Neuronal stem cell (in vitro differentiated cells): ENCODE results near the gene C10orf53.
A peak's percentile ranks its signal among the peaks of the same experiment; 100 is the strongest.

Experiments
- DNase-seq: peaks from one replicate; pipeline ENCODE4 v3.0.0-alpha.2; 2013; ENCODE audit warnings: low spot score
- H2AFZ ChIP-seq: one replicate; pipeline ENCODE4 v1.6.1; 2013; ENCODE audit warnings: mild to moderate bottlenecking, low read length, inconsistent platforms
- H2AK5ac ChIP-seq: 2 replicates; pipeline ENCODE4 v1.6.1; 2013; ENCODE audit warnings: low read depth, mild to moderate bottlenecking, inconsistent platforms, low read length, moderate library complexity, mixed read lengths
- H2BK120ac ChIP-seq: 2 replicates; pipeline ENCODE4 v1.6.1; 2013; ENCODE audit warnings: low read depth, mild to moderate bottlenecking, inconsistent platforms, low read length, moderate library complexity, mixed read lengths
- H2BK12ac ChIP-seq: one replicate; pipeline ENCODE4 v1.6.1; 2013; ENCODE audit warnings: low read length, inconsistent platforms
- H2BK15ac ChIP-seq: 2 replicates; pipeline ENCODE4 v1.6.1; 2013; ENCODE audit warnings: mild to moderate bottlenecking, low read length, inconsistent platforms, mixed read lengths
- H2BK5ac ChIP-seq: one replicate; pipeline ENCODE4 v1.6.1; 2013; ENCODE audit warnings: inconsistent platforms, mild to moderate bottlenecking, low read length, moderate library complexity
- H3K14ac ChIP-seq: one replicate; pipeline ENCODE4 v1.6.1; 2013; ENCODE audit warnings: low read length, inconsistent platforms
- H3K18ac ChIP-seq: 2 replicates; pipeline ENCODE4 v1.6.1; 2013; ENCODE audit warnings: low read length, inconsistent platforms
- H3K23ac ChIP-seq: 2 replicates; pipeline ENCODE4 v1.6.1; 2013; ENCODE audit warnings: low read depth, mild to moderate bottlenecking, mixed read lengths, low read length, inconsistent platforms; ENCODE audit not compliant: poor library complexity
- H3K27ac ChIP-seq: replicated peaks from 3 replicates; pipeline ENCODE4 v1.5.1; 2013; ENCODE audit warnings: low read length, inconsistent platforms
- H3K27me3 ChIP-seq, 3 experiments: 2 replicates each; pipeline ENCODE4 v1.6.1; 2013; ENCODE audit warnings: low read length in 3 of 3, mild to moderate bottlenecking in 2 of 3, inconsistent platforms in 1 of 3, low read depth in 1 of 3, mixed read lengths in 1 of 3, moderate library complexity in 1 of 3; ENCODE audit not compliant: control insufficient read depth in 3 of 3, insufficient read depth in 3 of 3
- H3K36me3 ChIP-seq, 2 donors: replicated peaks in 1 of 2; 2 replicates each; pipeline ENCODE4 v1.6.1; 2013; ENCODE audit warnings: low read length in 2 of 2; ENCODE audit not compliant: control insufficient read depth in 2 of 2, insufficient read depth in 2 of 2
- H3K4ac ChIP-seq: 2 replicates; pipeline ENCODE4 v1.6.1; 2013; ENCODE audit warnings: inconsistent platforms, mild to moderate bottlenecking, low read length, moderate library complexity
- H3K4me1 ChIP-seq, 2 donors: 1 replicate in 1 of 2; 2 replicates in 1 of 2; pipeline ENCODE4 v1.6.1; 2013; ENCODE audit warnings: low read length in 2 of 2, low read depth in 1 of 2; ENCODE audit not compliant: control insufficient read depth in 2 of 2, insufficient read depth in 1 of 2
- H3K4me2 ChIP-seq: one replicate; pipeline ENCODE4 v1.6.1; 2013; ENCODE audit warnings: mild to moderate bottlenecking, low read length, inconsistent platforms; ENCODE audit not compliant: insufficient read depth, poor library complexity, severe bottlenecking
- H3K4me3 ChIP-seq, 2 donors: 2 replicates each; pipeline ENCODE4 v1.5.1; 2013; ENCODE audit warnings: low read length in 2 of 2, mild to moderate bottlenecking in 2 of 2, inconsistent platforms in 1 of 2, moderate library complexity in 1 of 2
- H3K79me1 ChIP-seq: one replicate; pipeline ENCODE4 v1.6.1; 2013; ENCODE audit warnings: low read depth, mild to moderate bottlenecking, inconsistent platforms, low read length, moderate library complexity
- H3K9ac ChIP-seq: one replicate; pipeline ENCODE4 v1.6.1; 2013; ENCODE audit warnings: mild to moderate bottlenecking, low read depth, low read length, inconsistent platforms; ENCODE audit not compliant: poor library complexity
- H3K9me3 ChIP-seq, 2 donors: replicated peaks in 1 of 2; 2 replicates each; pipeline versions ENCODE3 to v1.6.1; 2013; ENCODE audit warnings: low read length in 2 of 2, mild to moderate bottlenecking in 2 of 2, inconsistent platforms in 1 of 2, low read depth in 1 of 2, mixed read lengths in 1 of 2, moderate library complexity in 1 of 2; ENCODE audit not compliant: control insufficient read depth in 2 of 2, insufficient read depth in 1 of 2
- H4K8ac ChIP-seq: one replicate; pipeline ENCODE4 v1.6.1; 2013; ENCODE audit warnings: low read depth, mild to moderate bottlenecking, inconsistent platforms, low read length, moderate library complexity
- H4K91ac ChIP-seq: one replicate; pipeline ENCODE4 v1.6.1; 2013; ENCODE audit warnings: low read length, low read depth, mild to moderate bottlenecking, inconsistent platforms; ENCODE audit not compliant: poor library complexity
- WGBS, 2 donors: extraction: QIAGEN DNeasy Blood & Tissue Kit; methylation state at CpG; one replicate each; pipeline ENCODE4 v1.1.7; 2013; ENCODE audit warnings: missing lambda C conversion rate in 2 of 2, mixed read lengths in 1 of 2; ENCODE audit not compliant: insufficient read length in 2 of 2, insufficient replicate concordance in 1 of 2; ENCODE audit errors: extremely low coverage in 2 of 2; 5-methylcytosine and 5-hydroxymethylcytosine counted together

C10orf53 gene

DNA sequence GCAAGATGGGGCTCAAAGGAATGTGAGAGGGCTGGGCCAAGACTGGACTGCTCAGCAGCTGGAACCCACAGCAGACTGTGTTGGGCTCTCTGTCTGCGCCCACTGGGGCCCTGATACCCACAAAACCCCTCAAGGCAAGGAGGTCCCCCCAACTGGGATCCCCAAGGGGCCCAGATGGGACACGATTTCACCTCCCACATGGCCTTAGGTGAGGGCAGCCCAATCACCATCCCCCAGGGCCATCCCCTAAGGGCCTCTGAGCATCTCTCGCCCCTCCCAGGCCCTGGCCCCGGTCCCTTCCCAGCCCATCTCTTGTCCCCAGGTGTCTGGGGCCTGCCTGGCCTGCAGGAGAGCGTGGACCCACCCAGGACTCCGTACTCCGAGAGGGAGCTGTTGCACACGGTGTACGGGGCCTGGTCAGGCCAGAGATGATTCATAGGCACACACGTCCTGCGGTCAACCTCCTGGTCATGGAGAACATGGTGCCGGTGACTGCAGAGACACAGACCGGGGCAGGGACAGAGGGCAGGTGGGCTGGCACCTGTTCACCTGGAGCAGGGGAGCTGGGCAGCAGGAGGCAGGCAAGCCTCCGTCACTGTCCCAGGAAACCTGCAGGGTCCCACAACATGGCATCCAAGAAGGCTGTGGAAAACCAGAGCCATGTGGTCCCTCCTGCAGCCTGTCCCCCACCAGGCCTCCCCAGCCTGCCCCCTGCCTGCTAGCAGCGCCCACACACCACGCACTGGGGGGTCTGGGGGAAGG is 61.1 kb downstream of the C10orf53 start:
- no peak overlapping the region for H3K4ac ChIP-seq
- no CpG with 5 or more reads among the region's 16 CpGs for WGBS, 2 donors
- H2BK120ac ChIP-seq, result no peak overlapping the region
- peaks cover 0 to 2% (median 0%) of the 10 kb centered on the region in 3 experiments for H3K27me3 ChIP-seq
- peak overlapping the region; percentile 6 for H4K91ac ChIP-seq
- H2AFZ ChIP-seq, result no peak overlapping the region
- no peak overlapping the region for H3K4me2 ChIP-seq
- peaks cover 0 to 5% of the 10 kb centered on the region in 2 donors for H3K9me3 ChIP-seq
- no peak for DNase-seq
- H2BK5ac ChIP-seq, result no peak overlapping the region
- peak overlapping the region; percentile 77 for H3K18ac ChIP-seq
- peaks cover 4% of the 10 kb centered on the region for H3K79me1 ChIP-seq
- H3K4me3 ChIP-seq, result no peak overlapping the region
- no peak overlapping the region for H2AK5ac ChIP-seq
- H3K9ac ChIP-seq, result no peak overlapping the region
- H3K4me1 ChIP-seq, result no peaks in the 10 kb centered on the region
- no peak overlapping the region for H2BK12ac ChIP-seq
- H3K27ac ChIP-seq, result no peak overlapping the region
- H4K8ac ChIP-seq, result no peak overlapping the region
- no peak overlapping the region for H3K14ac ChIP-seq
- H2BK15ac ChIP-seq, result no peak overlapping the region
- H3K23ac ChIP-seq, result no peak overlapping the region
- H3K36me3 ChIP-seq, result no peaks in the 10 kb centered on the region

DNA sequence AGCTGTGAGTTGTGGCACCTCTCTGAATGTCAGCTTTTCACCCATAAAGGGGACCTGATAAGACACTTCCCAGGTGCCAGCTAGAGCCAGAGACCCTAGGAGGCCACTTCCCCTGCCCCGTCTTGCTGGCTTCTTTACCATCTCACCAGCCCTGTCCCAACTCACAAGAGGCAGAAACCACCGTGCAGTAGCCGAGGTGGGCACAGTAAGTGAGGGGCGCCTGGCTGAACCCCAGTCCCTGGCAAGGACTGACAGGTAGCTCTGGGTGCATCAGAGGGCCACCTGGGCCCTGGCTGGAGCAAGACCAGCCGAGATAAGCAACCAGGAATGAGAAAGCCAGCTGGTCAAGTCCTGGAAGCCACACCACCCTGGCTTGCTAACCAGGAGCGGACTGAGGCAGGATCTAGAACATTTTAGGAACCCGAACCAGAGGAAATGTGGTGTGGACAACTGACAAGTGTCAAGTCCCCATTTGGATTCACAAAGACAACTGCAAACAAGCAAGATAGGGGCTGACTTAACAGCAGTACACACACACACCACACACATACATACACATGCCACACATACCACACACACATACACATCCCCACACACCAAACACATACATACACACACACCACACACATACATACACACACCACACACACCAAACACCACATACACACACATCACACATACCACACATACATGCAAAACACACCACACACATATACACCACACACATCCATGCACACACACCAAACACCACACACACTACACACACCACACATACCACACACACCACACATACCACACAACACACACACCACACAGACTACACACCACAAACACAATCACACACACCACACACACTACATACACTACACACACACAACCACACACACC is 61.9 kb downstream of the C10orf53 start:
- Histone ChIP-seq H2BK15ac (no peak overlapping the region), H3K27me3 (peaks cover 0 to 2% (median 0%) of the 10 kb centered on the region in 3 experiments), H2AK5ac (no peak overlapping the region), H3K9ac (peak overlapping the region; percentile 63), H3K18ac (no peak overlapping the region), H2BK5ac (no peak overlapping the region), H2BK120ac (no peak overlapping the region), H3K9me3 (peaks cover 0 to 5% of the 10 kb centered on the region in 2 donors), H4K8ac (no peak overlapping the region), H3K14ac (no peak overlapping the region), H3K4me3 (peak overlapping the region in 1 of 2 donors; percentile 68), H4K91ac (no peak overlapping the region), H2BK12ac (no peak overlapping the region), H3K79me1 (peaks cover 4% of the 10 kb centered on the region), H2AFZ (no peak overlapping the region), H3K4me2 (no peak overlapping the region), H3K23ac (no peak overlapping the region), H3K4ac (peak overlapping the region; percentile 90), H3K36me3 (peaks cover 0 to under 1% of the 10 kb centered on the region in 2 donors), H3K27ac (no peak overlapping the region), H3K4me1 (no peaks in the 10 kb centered on the region)
- DNase-seq, result no peak
- WGBS, 2 donors, result no CpG with 5 or more reads among the region's 7 CpGs

DNA sequence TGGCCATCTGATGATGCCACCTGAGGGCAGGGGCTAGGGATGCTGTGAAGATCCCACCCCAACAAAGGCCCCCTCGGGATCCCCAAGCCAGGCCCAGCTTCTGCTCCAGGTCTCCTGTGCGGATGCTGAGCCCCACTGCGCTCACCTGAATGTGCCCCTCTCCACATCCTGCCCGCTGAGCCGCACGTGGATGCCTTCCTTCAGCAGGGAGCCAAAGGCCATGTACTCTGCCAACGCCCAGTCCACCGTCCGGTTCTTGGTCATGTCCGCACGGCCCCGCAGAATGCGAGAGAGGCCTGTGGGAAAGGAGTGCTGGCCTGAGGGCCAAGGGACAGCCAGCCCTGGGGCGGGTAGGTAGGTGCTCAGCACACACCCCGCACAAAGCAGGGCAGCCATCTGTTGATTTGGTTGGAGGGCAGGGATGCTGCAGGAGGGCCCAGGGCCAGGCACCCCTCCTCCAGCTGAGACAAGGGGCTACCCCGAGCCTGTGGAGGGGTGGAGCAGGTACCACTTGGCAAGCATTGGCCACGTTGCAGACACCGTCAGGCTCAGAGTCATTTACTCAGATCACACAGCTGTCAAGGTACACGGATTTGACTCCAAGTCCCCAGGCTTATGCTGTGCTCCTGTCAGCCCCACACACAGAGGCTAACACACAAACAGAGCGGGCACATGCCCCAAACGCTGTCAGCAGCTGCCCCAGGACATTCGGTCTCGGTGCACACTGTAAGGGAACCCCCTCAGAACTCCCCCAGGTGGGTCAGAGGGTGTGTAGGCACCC is 63.4 kb downstream of the C10orf53 start:
- Histone ChIP-seq H2BK12ac (no peak overlapping the region), H3K4ac (no peak overlapping the region), H4K8ac (no peak overlapping the region), H2AFZ (no peak overlapping the region), H3K9me3 (peaks cover 0 to 5% of the 10 kb centered on the region in 2 donors), H3K27ac (no peak overlapping the region), H3K79me1 (peaks cover 4% of the 10 kb centered on the region), H3K4me1 (no peaks in the 10 kb centered on the region), H3K4me3 (no peak overlapping the region), H3K27me3 (peaks cover 0 to 2% (median 0%) of the 10 kb centered on the region in 3 experiments), H2AK5ac (peak overlapping the region; percentile 10), H2BK120ac (no peak overlapping the region), H3K23ac (no peak overlapping the region), H4K91ac (peak overlapping the region; percentile 9), H2BK15ac (no peak overlapping the region), H2BK5ac (no peak overlapping the region), H3K14ac (no peak overlapping the region), H3K18ac (peak overlapping the region; percentile 66), H3K9ac (no peak overlapping the region), H3K36me3 (peaks cover 0 to 3% of the 10 kb centered on the region in 2 donors), H3K4me2 (no peak overlapping the region)
- WGBS, 2 donors, result no CpG with 5 or more reads among the region's 23 CpGs
- DNase-seq, result no peak
